Measurements from ENCODE around the gene CORO2B. TPM values are rescaled to one million over a fixed set of nuclear protein-coding genes. Genes with fewer than 3 reads are reported as not detected.

Gene CORO2B
- total RNA-seq, 1 experiment from 2014 or later: 0.59 TPM

DNA sequence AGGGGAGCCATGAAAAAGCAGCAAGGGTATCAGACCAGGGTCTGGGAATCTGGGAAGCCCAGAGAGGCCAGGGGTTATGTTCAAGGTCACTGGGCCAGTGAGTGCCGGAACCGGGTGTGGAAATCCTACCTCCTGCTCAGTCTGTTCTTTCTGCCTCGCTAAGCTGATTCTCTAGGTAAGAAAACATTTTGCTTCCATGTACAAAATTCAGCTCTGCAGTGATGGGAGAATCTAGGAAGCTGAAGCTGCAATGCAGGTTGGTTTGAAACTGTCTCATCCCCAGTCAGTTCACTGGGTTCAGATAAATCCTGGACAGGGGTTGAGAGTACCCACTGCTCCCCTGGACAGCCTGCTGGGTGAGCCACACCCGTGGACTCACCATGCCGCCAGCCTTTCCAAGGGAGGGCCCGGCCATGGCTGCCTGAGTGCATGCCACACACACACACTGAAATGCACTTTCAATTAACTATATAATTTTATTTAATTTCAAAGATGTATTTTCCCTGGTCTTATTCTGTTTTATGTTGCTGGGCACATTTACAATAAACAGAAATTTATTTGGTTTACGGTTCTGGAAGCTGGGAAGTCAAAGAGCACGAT, 108.4 kb downstream of the CORO2B start:
- ChIA-PET POLR2A (ENCODE audit: unreplicated experiment) (no interaction called here), CTCF (no interaction called here)
- TF ChIP-seq, protein P1, sequence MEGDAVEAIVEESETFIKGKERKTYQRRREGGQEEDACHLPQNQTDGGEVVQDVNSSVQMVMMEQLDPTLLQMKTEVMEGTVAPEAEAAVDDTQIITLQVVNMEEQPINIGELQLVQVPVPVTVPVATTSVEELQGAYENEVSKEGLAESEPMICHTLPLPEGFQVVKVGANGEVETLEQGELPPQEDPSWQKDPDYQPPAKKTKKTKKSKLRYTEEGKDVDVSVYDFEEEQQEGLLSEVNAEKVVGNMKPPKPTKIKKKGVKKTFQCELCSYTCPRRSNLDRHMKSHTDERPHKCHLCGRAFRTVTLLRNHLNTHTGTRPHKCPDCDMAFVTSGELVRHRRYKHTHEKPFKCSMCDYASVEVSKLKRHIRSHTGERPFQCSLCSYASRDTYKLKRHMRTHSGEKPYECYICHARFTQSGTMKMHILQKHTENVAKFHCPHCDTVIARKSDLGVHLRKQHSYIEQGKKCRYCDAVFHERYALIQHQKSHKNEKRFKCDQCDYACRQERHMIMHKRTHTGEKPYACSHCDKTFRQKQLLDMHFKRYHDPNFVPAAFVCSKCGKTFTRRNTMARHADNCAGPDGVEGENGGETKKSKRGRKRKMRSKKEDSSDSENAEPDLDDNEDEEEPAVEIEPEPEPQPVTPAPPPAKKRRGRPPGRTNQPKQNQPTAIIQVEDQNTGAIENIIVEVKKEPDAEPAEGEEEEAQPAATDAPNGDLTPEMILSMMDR (conservative IDR thresholded peaks at IDR 0.05): no peak
- TF ChIP-seq EZH2 (IDR thresholded peaks at IDR 0.05; ENCODE audit: low read depth): no peak
- Histone ChIP-seq H2AFZ (no peak overlapping the region), H3K79me2 (ENCODE audit: low read depth) (no peaks in the 10 kb centered on the region), H3K9me2 (ENCODE audit: insufficient read depth) (no peaks in the 10 kb centered on the region), H3F3A (ENCODE audit: insufficient read depth, low read depth) (no peaks in the 10 kb centered on the region), H3K27me3 (ENCODE audit: insufficient read depth, low read depth) (no peaks in the 10 kb centered on the region), H3K4me1 (replicated peaks; ENCODE audit: insufficient read depth) (no peaks in the 10 kb centered on the region), H3K9me3 (ENCODE audit: insufficient read depth, low read depth) (no peaks in the 10 kb centered on the region), H3K36me3 (ENCODE audit: low read depth) (no peaks in the 10 kb centered on the region), H3K27ac (no peak overlapping the region), H3K4me3 (no peak overlapping the region), H3K4me2 (no peak overlapping the region), H4K20me1 (ENCODE audit: insufficient read depth) (no peaks in the 10 kb centered on the region)
- intact Hi-C loops (cut with micrococcal nuclease; ENCODE audit: unreplicated experiment): no loop called here
- no peak for DNase-seq
- BruUV-seq (replicated peaks): no TSS peak

DNA sequence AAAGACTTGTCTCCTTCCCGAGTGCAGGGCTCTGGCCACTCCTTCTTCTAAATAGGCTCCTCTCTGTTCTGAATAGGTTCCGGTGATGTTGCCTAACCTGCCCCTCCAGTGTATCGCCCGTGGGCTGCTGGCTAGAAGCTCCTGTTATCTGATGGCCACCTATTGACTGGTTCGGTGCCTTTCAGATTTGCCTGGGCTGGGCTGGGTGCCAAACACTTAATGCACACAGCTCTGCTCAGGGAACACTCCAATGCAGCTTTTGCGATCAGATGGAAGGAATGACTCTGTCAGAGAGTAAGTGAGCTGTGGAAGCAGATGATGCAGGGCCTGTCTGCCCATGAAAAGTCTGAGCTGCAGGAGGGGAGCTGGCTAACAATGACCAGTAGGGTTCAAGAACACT, 112.9 kb downstream of the CORO2B start:
- no peaks in the 10 kb centered on the region for H3K9me3 ChIP-seq (ENCODE audit: insufficient read depth, low read depth)
- no peak overlapping the region for H3K4me2 ChIP-seq
- no peaks in the 10 kb centered on the region for H3F3A ChIP-seq (ENCODE audit: insufficient read depth, low read depth)
- no peaks in the 10 kb centered on the region for H3K4me1 ChIP-seq (replicated peaks; ENCODE audit: insufficient read depth)
- no peaks in the 10 kb centered on the region for H3K36me3 ChIP-seq (ENCODE audit: low read depth)
- no TSS peak for BruUV-seq (replicated peaks)
- H4K20me1 ChIP-seq (ENCODE audit: insufficient read depth): no peaks in the 10 kb centered on the region
- H3K27me3 ChIP-seq (ENCODE audit: insufficient read depth, low read depth): no peaks in the 10 kb centered on the region
- DNase-seq: peak; percentile 43 to 63
- ChIA-PET POLR2A (ENCODE audit: unreplicated experiment) (interaction anchor here (0.6 kb wide), 2 partner anchors 18 to 123 kb away, joined by 3 to 4 read pairs; no protein-coding TSS in a partner anchor), CTCF (interaction anchor here (1.0 kb wide), 1 partner anchor 385 kb away, joined by 3 read pairs; no protein-coding TSS in a partner anchor)
- H3K79me2 ChIP-seq (ENCODE audit: low read depth): no peaks in the 10 kb centered on the region
- no peaks in the 10 kb centered on the region for H3K9me2 ChIP-seq (ENCODE audit: insufficient read depth)
- TF ChIP-seq EZH2 (IDR thresholded peaks at IDR 0.05; ENCODE audit: low read depth): no peak
- TF ChIP-seq, protein P1 (conservative IDR thresholded peaks at IDR 0.05): no peak
- intact Hi-C loops (cut with micrococcal nuclease; ENCODE audit: unreplicated experiment): no loop called here
- no peak overlapping the region for H2AFZ ChIP-seq
- H3K27ac ChIP-seq: no peak overlapping the region
- H3K4me3 ChIP-seq: no peak overlapping the region

DNA sequence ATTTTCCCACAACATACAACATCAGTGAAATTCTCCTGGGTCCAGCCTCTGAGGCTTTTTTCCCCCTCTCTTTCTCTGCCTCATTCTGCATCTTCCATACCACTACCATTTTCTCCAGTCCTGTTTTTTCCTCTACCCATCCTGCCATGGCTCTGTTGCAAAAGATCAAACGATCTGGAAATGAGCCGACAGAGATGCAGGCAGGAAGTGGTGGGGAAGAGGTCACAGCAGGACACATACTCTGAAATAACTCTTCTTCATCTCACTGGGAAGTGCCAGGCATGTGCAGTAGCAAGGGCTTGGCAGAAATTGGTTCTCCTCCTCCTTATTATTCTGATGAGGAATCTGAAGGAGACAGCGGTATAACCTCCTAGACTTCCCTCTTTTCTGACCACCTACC, 114.3 kb downstream of the CORO2B start:
- POLR2A ChIA-PET (ENCODE audit: unreplicated experiment): no interaction called here
- H3K27me3 ChIP-seq (ENCODE audit: insufficient read depth, low read depth): no peaks in the 10 kb centered on the region

More for the DNA sequence above, 114.3 kb downstream of the CORO2B start:
- Histone ChIP-seq H3K4me2 (no peak overlapping the region), H4K20me1 (ENCODE audit: insufficient read depth) (no peaks in the 10 kb centered on the region), H3K4me1 (replicated peaks; ENCODE audit: insufficient read depth) (no peaks in the 10 kb centered on the region), H3K9me2 (ENCODE audit: insufficient read depth) (no peaks in the 10 kb centered on the region), H3K79me2 (ENCODE audit: low read depth) (no peaks in the 10 kb centered on the region), H3F3A (ENCODE audit: insufficient read depth, low read depth) (no peaks in the 10 kb centered on the region), H3K36me3 (ENCODE audit: low read depth) (no peaks in the 10 kb centered on the region), H3K4me3 (no peak overlapping the region), H3K27ac (no peak overlapping the region), H2AFZ (no peak overlapping the region), H3K9me3 (ENCODE audit: insufficient read depth, low read depth) (no peaks in the 10 kb centered on the region)
- TF ChIP-seq EZH2 (IDR thresholded peaks at IDR 0.05; ENCODE audit: low read depth): no peak
- TF ChIP-seq, protein P1 (conservative IDR thresholded peaks at IDR 0.05): no peak
- intact Hi-C loops (cut with micrococcal nuclease; ENCODE audit: unreplicated experiment): no loop called here
- no peak for DNase-seq
- BruUV-seq (replicated peaks): no TSS peak
- CTCF ChIA-PET: no interaction called here

Data from PC-9 (cell line).